KMS-11 (cell line): ENCODE measurements around the gene TCIRG1.

Experiments used
- H2AFZ ChIP-seq: fragments of 200-600 bp; sonication (generic); 2 replicates; pipeline ENCODE4 v1.6.1; 2016; ENCODE audit warnings: antibody characterized with exemption, mixed run types, low read depth
- H3K27ac ChIP-seq: fragments of 200-600 bp; sonication (generic); 2 replicates; pipeline ENCODE4 v1.6.1; 2016; ENCODE audit warnings: mild to moderate bottlenecking, mixed run types
- H3K27me3 ChIP-seq: fragments of 200-600 bp; sonication (generic); 2 replicates; pipeline ENCODE4 v1.6.1; 2017; ENCODE audit warnings: mild to moderate bottlenecking, low read depth, mixed run types, moderate library complexity; ENCODE audit not compliant: insufficient read depth
- H3K36me3 ChIP-seq: fragments of 200-600 bp; sonication (generic); 2 replicates; pipeline ENCODE4 v1.6.1; 2017; ENCODE audit warnings: mild to moderate bottlenecking, mixed run types; ENCODE audit not compliant: insufficient read depth
- H3K4me1 ChIP-seq: fragments of 200-600 bp; sonication (generic); 2 replicates; pipeline ENCODE4 v1.6.1; 2016; ENCODE audit warnings: mild to moderate bottlenecking, low read depth, mixed run types; ENCODE audit not compliant: poor library complexity, severe bottlenecking
- H3K4me2 ChIP-seq: fragments of 200-600 bp; sonication (generic); 2 replicates; pipeline ENCODE4 v1.7.0; 2016; ENCODE audit warnings: mild to moderate bottlenecking, mixed run types
- H3K4me3 ChIP-seq: fragments of 200-600 bp; sonication (generic); IDR thresholded peaks from 2 replicates; pipeline ENCODE4 v1.6.1; 2017; ENCODE audit warnings: low read depth, low read length, mixed read lengths; ENCODE audit not compliant: insufficient read depth
- H3K79me2 ChIP-seq: fragments of 200-600 bp; sonication (generic); 2 replicates; pipeline ENCODE4 v1.6.1; 2016; ENCODE audit warnings: low read depth, mixed run types; ENCODE audit not compliant: insufficient read depth
- H3K9ac ChIP-seq: fragments of 200-600 bp; sonication (generic); 2 replicates; pipeline ENCODE4 v1.6.1; 2016; ENCODE audit warnings: mild to moderate bottlenecking, mixed run types
- H4K20me1 ChIP-seq: fragments of 200-600 bp; sonication (generic); 2 replicates; pipeline ENCODE4 v1.6.1; 2016; ENCODE audit warnings: mild to moderate bottlenecking, mixed run types; ENCODE audit not compliant: insufficient read depth
- TF ChIP-seq, protein P1 (sequence below): fragments of 200-600 bp; sonication (generic); conservative IDR thresholded peaks from 2 replicates; pipeline ENCODE4 v1.6.1; 2017; ENCODE audit warnings: low read depth, mild to moderate bottlenecking, antibody characterized with exemption, low read length, moderate library complexity, mixed read lengths

The TCIRG1 gene

DNA sequence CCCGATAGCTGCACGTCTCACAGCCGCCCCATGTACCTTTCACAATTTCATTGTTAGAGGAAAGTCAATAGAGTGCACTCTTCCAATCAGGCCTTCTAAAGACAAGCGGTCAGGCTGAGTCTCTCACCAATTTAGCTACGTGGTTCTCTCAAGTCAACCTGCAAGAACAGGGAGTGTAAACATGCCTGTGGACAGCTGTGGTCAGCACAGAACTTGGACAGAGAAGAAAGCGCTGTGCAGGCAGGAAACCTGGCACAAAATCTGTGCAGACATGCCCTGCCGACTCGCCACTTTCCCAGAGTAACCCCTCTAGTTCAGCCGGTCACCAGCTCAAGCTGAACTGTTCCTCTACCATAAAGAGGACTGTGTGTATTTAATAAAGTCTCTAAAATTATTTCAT lies 42.9 kb downstream of the TCIRG1 start:
- no peaks in the 10 kb centered on the region for H3K36me3 ChIP-seq
- no peaks in the 10 kb centered on the region for H3K27me3 ChIP-seq
- no peaks in the 10 kb centered on the region for H4K20me1 ChIP-seq
- H3K4me3 ChIP-seq = no peak overlapping the region
- no peak overlapping the region for H3K9ac ChIP-seq
- H3K27ac ChIP-seq = no peak overlapping the region
- no peaks in the 10 kb centered on the region for H3K79me2 ChIP-seq
- TF ChIP-seq, protein P1, sequence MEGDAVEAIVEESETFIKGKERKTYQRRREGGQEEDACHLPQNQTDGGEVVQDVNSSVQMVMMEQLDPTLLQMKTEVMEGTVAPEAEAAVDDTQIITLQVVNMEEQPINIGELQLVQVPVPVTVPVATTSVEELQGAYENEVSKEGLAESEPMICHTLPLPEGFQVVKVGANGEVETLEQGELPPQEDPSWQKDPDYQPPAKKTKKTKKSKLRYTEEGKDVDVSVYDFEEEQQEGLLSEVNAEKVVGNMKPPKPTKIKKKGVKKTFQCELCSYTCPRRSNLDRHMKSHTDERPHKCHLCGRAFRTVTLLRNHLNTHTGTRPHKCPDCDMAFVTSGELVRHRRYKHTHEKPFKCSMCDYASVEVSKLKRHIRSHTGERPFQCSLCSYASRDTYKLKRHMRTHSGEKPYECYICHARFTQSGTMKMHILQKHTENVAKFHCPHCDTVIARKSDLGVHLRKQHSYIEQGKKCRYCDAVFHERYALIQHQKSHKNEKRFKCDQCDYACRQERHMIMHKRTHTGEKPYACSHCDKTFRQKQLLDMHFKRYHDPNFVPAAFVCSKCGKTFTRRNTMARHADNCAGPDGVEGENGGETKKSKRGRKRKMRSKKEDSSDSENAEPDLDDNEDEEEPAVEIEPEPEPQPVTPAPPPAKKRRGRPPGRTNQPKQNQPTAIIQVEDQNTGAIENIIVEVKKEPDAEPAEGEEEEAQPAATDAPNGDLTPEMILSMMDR = no peak
- H3K4me2 ChIP-seq = no peak overlapping the region
- H2AFZ ChIP-seq = no peak overlapping the region
- no peaks in the 10 kb centered on the region for H3K4me1 ChIP-seq

- no peaks in the 10 kb centered on the region for H3K27me3 ChIP-seq
- no peaks in the 10 kb centered on the region for H3K4me1 ChIP-seq
- no peak overlapping the region for H3K27ac ChIP-seq
- H3K79me2 ChIP-seq = no peaks in the 10 kb centered on the region
- H4K20me1 ChIP-seq = no peaks in the 10 kb centered on the region
- H2AFZ ChIP-seq = no peak overlapping the region
- TF ChIP-seq, protein P1 = no peak
- no peak overlapping the region for H3K9ac ChIP-seq
- H3K4me3 ChIP-seq = no peak overlapping the region
- no peaks in the 10 kb centered on the region for H3K36me3 ChIP-seq
- no peak overlapping the region for H3K4me2 ChIP-seq
Observed at GRCh38 chr11:68082481-68082880, 43.7 kb downstream of the TCIRG1 start.

GRCh38 chr11:68083517-68083916 lies 44.7 kb downstream of the TCIRG1 start:
- H3K27me3 ChIP-seq = no peaks in the 10 kb centered on the region
- H2AFZ ChIP-seq = no peak overlapping the region
- H3K4me1 ChIP-seq = no peaks in the 10 kb centered on the region
- TF ChIP-seq, protein P1 = no peak
- H3K4me3 ChIP-seq = no peak overlapping the region
- no peaks in the 10 kb centered on the region for H4K20me1 ChIP-seq
- H3K27ac ChIP-seq = no peak overlapping the region
- no peaks in the 10 kb centered on the region for H3K79me2 ChIP-seq
- H3K4me2 ChIP-seq = no peak overlapping the region
- H3K9ac ChIP-seq = no peak overlapping the region
- H3K36me3 ChIP-seq = no peaks in the 10 kb centered on the region

DNA sequence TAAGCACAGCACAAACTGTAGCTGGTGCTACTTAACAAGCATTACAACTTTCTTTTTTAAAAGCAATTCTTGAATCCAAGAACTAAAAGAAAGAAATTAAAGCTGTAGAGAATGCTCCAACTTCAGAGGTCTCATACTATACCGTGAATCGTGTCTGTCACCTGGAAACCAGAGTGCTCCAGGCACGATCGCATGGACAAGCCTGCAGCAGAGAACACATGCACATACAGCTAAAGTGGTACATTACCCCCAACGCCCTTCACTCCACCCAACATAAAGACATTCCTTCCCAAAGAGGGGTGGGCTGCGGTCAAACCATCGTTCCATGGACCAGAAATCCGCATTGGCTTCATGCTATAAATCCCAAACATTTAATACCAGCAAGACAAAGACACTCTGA lies 50.9 kb downstream of the TCIRG1 start:
- Histone ChIP-seq H3K4me3 (no peak overlapping the region), H3K4me1 (no peaks in the 10 kb centered on the region), H3K27ac (no peak overlapping the region), H3K4me2 (no peak overlapping the region), H4K20me1 (no peaks in the 10 kb centered on the region), H3K27me3 (no peaks in the 10 kb centered on the region), H3K79me2 (no peaks in the 10 kb centered on the region), H2AFZ (no peak overlapping the region), H3K36me3 (no peaks in the 10 kb centered on the region), H3K9ac (no peak overlapping the region)
- TF ChIP-seq, protein P1 = no peak
